Glutamatergic neuron (in vitro differentiated cells): ENCODE measurements around the gene SLC17A1. TPM values are rescaled to one million over a fixed set of nuclear protein-coding genes. Genes with fewer than 3 reads are reported as not detected.

Experiments used
- DNase-seq: peaks from one replicate; pipeline ENCODE4 v3.0.0; 2022
- H3K27ac Mint-ChIP-seq: one replicate; pipeline ENCODE4 v1.8.0; 2020; ENCODE audit warnings: mild to moderate bottlenecking, mixed read lengths, inconsistent platforms; ENCODE audit not compliant: unreplicated experiment
- H3K27me3 Mint-ChIP-seq: one replicate; pipeline ENCODE4 v1.8.0; 2020; ENCODE audit warnings: mild to moderate bottlenecking, moderate library complexity, mixed read lengths, inconsistent platforms; ENCODE audit not compliant: unreplicated experiment
- H3K36me3 Mint-ChIP-seq: one replicate; pipeline ENCODE4 v1.8.0; 2020; ENCODE audit warnings: mild to moderate bottlenecking, mixed read lengths, inconsistent platforms; ENCODE audit not compliant: unreplicated experiment
- H3K4me1 Mint-ChIP-seq: one replicate; pipeline ENCODE4 v1.8.0; 2020; ENCODE audit warnings: mild to moderate bottlenecking, low read depth, mixed read lengths, inconsistent platforms; ENCODE audit not compliant: unreplicated experiment
- H3K4me3 Mint-ChIP-seq: one replicate; pipeline ENCODE4 v1.8.0; 2020; ENCODE audit warnings: mild to moderate bottlenecking, mixed read lengths, inconsistent platforms; ENCODE audit not compliant: unreplicated experiment
- H3K9me3 Mint-ChIP-seq: one replicate; pipeline ENCODE4 v1.8.0; 2020; ENCODE audit warnings: mild to moderate bottlenecking, moderate library complexity, mixed read lengths, inconsistent platforms; ENCODE audit not compliant: unreplicated experiment
- total RNA-seq: library from RNA; stranded (reverse); fragmentation: NEBNext Ultra II Directional; extraction: Animal tissue kit (Norgen Biotek cat#: 25700); gene quantifications from one replicate; pipeline ENCODE4 v1.2.1, GENCODE V29; 2021; ENCODE audit not compliant: unreplicated experiment
- TF ChIP-seq, protein P1 (sequence below): fragments of 200-600 bp; sonication (generic); IDR thresholded peaks from one replicate; pipeline ENCODE4 v1.5.0; 2021; ENCODE audit not compliant: partially characterized antibody, unreplicated experiment

SLC17A1 gene
- total RNA-seq, 1 donor from 2014 or later: not detected

- no peaks in the 10 kb centered on the region for H3K36me3 Mint-ChIP-seq
- TF ChIP-seq, protein P1, sequence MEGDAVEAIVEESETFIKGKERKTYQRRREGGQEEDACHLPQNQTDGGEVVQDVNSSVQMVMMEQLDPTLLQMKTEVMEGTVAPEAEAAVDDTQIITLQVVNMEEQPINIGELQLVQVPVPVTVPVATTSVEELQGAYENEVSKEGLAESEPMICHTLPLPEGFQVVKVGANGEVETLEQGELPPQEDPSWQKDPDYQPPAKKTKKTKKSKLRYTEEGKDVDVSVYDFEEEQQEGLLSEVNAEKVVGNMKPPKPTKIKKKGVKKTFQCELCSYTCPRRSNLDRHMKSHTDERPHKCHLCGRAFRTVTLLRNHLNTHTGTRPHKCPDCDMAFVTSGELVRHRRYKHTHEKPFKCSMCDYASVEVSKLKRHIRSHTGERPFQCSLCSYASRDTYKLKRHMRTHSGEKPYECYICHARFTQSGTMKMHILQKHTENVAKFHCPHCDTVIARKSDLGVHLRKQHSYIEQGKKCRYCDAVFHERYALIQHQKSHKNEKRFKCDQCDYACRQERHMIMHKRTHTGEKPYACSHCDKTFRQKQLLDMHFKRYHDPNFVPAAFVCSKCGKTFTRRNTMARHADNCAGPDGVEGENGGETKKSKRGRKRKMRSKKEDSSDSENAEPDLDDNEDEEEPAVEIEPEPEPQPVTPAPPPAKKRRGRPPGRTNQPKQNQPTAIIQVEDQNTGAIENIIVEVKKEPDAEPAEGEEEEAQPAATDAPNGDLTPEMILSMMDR: no peak
- no peaks in the 10 kb centered on the region for H3K9me3 Mint-ChIP-seq
- H3K4me3 Mint-ChIP-seq: no peak overlapping the region
- H3K27me3 Mint-ChIP-seq: no peaks in the 10 kb centered on the region
- no peak for DNase-seq
- H3K27ac Mint-ChIP-seq: peak overlapping the region; percentile 43
- H3K4me1 Mint-ChIP-seq: peaks cover 18% of the 10 kb centered on the region
Measured at GRCh38 chr6:25833136-25833535, 1.3 kb upstream of the SLC17A1 start.

GRCh38 chr6:25832670-25833069 lies 818 bp upstream of the SLC17A1 start:
- H3K36me3 Mint-ChIP-seq: no peaks in the 10 kb centered on the region
- no peaks in the 10 kb centered on the region for H3K27me3 Mint-ChIP-seq
- no peaks in the 10 kb centered on the region for H3K9me3 Mint-ChIP-seq
- H3K4me1 Mint-ChIP-seq: peaks cover 18% of the 10 kb centered on the region
- no peak for DNase-seq
- no peak overlapping the region for H3K4me3 Mint-ChIP-seq
- H3K27ac Mint-ChIP-seq: no peak overlapping the region
- TF ChIP-seq, protein P1: no peak

- Mint-ChIP-seq H3K36me3 (no peaks in the 10 kb centered on the region), H3K27me3 (no peaks in the 10 kb centered on the region), H3K4me1 (peaks cover 18% of the 10 kb centered on the region), H3K4me3 (no peak overlapping the region), H3K27ac (no peak overlapping the region), H3K9me3 (no peaks in the 10 kb centered on the region)
- TF ChIP-seq, protein P1: no peak
- DNase-seq: no peak
Measured at GRCh38 chr6:25832307-25832662, 433 bp upstream of the SLC17A1 start.

DNA sequence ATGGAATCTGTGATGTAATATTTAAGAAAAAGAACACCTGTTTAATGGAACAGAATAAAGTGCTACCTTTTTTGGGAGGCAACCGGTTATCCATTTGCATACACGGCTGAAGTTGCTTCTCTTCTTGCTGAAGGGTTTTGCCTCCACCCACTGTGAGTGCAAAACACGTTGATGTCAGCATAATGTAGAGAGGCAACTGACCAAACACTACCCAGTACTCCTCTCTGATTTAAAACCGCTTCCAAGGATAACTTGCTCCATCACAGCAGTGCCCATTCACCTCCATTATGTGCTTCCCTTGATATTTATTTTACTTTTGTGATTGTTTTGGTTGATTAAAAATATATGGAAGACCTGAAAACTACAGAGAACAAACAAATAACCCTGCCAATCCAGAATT lies 1.4 kb downstream of the SLC17A1 start:
- Mint-ChIP-seq H3K4me1 (peaks cover 15% of the 10 kb centered on the region), H3K4me3 (no peak overlapping the region), H3K27ac (no peak overlapping the region), H3K9me3 (no peaks in the 10 kb centered on the region), H3K36me3 (no peaks in the 10 kb centered on the region), H3K27me3 (no peaks in the 10 kb centered on the region)
- no peak for DNase-seq
- TF ChIP-seq, protein P1: no peak

- DNase-seq: no peak
- peaks cover 13% of the 10 kb centered on the region for H3K4me1 Mint-ChIP-seq
- peaks cover 3% of the 10 kb centered on the region for H3K27me3 Mint-ChIP-seq
- TF ChIP-seq, protein P1: no peak
- no peak overlapping the region for H3K27ac Mint-ChIP-seq
- H3K4me3 Mint-ChIP-seq: no peak overlapping the region
- H3K9me3 Mint-ChIP-seq: no peaks in the 10 kb centered on the region
- H3K36me3 Mint-ChIP-seq: no peaks in the 10 kb centered on the region
Measured at GRCh38 chr6:25829375-25829774, 2.5 kb downstream of the SLC17A1 start.
